HG02938 (cell line): ENCODE data around the gene BTBD10.

Source experiments
- ATAC-seq: cut with Tn5 transposase; IDR thresholded peaks from one replicate; pipeline ENCODE4 v1.9.1; 2021; ENCODE audit warnings: mild to moderate bottlenecking, moderate library complexity; ENCODE audit not compliant: unreplicated experiment

Gene BTBD10

GRCh38 chr11:13376402-13376801 lies 86.6 kb downstream of the BTBD10 start:
- ATAC-seq: no peak

GRCh38 chr11:13375798-13376197 lies 87.2 kb downstream of the BTBD10 start:
- no peak for ATAC-seq

GRCh38 chr11:13373216-13373615 lies 89.8 kb downstream of the BTBD10 start:
- no peak for ATAC-seq

DNA sequence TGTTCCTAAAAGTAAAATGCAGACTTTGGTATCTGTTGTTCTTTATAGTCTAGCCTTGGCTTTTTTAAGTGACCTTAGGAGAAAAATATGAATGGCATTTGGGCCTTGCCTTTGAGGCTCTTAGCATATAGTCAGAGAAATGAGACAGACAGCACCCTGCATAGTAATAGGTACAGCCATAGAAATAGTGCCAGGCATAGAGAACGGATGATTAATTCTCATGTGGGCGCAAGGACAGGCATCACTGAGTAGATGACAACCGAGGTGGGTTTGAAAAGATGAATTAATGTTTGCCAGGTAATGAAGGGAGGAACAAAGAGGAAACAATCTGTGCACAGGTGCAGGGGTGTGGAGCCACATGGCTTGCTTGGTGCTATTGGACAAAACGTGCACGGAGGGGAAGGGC lies 95.0 kb downstream of the BTBD10 start:
- ATAC-seq: no peak

DNA sequence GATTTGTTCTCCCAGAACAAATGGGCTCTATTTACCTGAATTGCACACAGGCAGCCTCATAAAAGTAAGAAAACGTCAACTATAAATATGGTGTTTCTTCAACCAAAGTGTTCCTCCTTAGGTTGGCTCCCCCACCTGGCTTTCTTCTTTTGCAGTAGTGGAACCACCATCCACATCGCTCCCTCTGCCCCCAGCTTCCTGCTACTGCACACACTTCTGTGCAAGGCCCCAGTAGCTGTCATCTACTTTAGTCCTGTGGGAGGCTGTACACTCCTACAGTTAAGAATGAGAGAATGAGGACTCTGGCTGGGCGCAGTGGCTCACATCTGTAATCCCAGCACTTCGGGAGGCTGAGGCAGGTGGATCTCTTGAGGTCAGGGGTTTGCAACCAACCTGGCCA lies 95.9 kb downstream of the BTBD10 start:
- no peak for ATAC-seq

GRCh38 chr11:13366266-13367026 lies 96.6 kb downstream of the BTBD10 start:
- ATAC-seq: no peak

- no peak for ATAC-seq
Observed at GRCh38 chr11:13364388-13364787, 98.6 kb downstream of the BTBD10 start.

- no peak for ATAC-seq
Observed at GRCh38 chr11:13362596-13363109, 100.4 kb downstream of the BTBD10 start.

- ATAC-seq: no peak
Observed at GRCh38 chr11:13358596-13359270, 104.3 kb downstream of the BTBD10 start.

DNA sequence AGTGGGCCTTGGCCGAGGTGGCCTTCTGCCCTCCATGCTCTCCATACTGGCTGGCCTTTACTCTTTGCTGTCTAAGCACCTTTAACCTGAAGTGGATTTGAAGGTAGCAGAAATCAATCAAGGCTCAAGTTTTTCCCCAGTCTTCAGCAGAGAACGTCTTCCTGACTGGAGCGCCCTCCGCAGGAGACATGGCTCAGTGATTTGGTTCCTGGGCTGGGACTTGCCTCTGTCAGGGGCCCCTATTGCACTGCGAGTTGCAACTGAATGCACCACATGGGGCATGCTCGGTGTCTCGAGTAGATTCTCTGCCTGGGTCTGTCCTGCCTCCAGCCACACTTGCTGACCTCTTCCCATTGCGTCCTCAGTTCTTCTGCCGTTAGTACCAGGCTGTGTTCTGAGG lies 105.8 kb downstream of the BTBD10 start:
- ATAC-seq: no peak

GRCh38 chr11:13355191-13355590 lies 107.8 kb downstream of the BTBD10 start:
- no peak for ATAC-seq

DNA sequence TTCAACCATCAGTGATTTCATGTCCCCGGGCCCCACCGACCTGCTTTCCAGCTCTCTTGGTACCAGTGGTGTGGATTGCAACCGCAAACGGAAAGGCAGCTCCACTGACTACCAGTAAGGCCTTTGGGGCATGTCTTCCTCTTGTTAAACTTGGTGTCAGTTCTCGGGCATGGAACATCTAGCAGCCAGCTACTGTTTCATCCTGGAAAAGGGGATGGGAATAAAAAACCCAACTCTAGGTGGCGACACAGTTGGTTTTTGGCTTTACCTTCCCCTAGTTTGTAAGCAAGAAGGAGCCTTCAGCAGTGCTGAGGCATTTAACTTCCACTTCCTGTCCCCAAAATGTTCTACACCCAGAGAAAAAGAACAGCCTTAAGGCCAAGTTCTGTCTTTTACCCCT lies 108.7 kb downstream of the BTBD10 start:
- ATAC-seq: no peak

DNA sequence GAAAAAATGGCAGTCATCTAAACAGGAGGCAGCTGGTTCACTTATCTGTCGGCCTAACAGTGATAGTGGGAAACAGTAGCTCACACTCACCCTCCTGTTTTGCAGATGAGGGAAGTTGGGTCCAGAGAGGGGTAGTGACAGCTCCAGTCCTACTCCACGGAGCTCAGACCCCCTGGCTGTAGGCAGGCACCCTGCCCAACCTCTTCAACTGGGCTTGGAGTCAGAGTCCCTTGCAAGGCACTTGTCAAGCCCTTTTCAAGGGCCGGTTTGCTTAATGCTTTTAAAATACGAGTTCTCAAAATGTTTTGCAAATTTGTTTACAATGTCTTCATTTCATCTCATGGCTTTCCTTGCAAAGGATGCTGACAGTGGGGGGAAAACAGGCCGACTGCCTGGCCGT lies 110.3 kb downstream of the BTBD10 start:
- no peak for ATAC-seq

DNA sequence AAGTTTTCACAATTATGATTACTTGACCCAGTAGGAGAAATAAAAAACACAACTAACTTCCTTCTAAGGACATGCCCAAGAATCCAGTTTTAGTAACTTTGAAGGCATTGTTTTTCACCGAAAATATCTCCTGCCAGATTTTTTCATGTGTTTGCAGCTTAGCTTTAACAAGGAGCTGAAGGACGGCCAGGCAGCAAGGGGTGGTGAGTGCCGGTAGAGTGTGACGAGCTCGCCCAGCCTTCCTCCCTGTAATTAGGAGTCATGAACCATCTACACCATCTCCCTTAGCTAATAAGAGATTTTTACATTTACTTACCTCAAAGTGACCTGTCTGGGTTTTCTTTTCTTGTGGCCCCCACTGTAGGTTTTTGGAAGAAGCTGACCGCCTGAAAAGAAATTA lies 113.4 kb downstream of the BTBD10 start:
- no peak for ATAC-seq

DNA sequence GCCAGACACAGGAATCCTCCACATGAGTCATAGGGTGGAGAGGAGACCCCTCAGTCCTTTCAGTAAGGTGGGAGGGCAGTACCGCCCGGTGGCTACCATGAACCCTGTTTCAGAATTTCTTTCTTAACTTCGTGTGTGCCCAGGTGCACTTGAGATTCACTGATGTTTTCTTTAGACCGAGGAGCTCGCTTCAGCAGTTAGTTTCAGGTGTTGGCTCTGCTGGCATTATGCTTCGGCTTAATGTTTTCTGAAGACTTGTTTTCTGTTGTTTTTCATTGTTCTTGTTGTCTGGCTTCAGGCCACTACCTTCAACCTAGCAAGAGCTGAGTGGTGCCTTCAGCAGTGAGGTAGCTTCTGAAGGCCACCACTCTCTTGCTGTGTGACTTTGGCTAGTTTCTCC lies 114.0 kb downstream of the BTBD10 start:
- no peak for ATAC-seq

GRCh38 chr11:13348305-13348704 lies 114.7 kb downstream of the BTBD10 start:
- no peak for ATAC-seq

DNA sequence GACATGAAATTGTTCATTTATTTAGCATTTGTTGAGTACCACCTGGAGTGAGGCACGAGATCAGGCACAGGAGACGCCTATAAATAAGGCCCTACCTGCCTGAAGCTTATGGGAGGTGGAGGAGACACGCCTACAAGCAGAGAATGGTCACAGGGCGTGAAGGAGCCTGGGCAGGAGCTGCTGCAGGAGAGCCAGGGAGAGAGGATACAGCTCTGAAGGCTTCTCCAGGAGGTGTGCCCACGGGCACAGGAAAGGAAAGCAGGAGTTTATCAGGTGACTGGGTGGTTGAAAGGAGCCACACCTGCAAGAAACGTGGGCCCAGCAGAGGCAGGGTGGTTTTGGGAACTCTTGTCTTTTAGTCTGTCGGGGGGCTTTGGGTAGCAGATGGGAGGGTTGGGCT lies 115.1 kb downstream of the BTBD10 start:
- ATAC-seq: no peak

DNA sequence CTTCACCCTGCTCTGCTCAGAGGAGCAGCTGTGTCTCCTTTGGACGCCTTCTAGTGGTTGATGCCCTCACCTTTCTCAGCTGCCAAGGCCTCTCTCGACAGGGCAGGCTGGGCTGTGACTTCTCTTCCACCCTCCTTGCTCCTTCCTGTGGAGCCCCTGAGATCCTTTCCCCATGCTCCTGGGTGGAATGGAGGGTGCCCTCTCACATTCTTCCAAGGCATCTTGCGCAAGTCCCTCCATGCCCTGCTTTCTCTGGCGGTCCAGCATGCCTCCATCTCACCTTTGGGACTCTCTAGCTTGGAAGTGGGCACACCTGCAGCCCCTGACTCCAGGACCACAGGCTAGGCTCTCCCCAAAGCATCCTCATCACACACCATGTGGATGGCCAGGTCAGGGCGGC lies 116.6 kb downstream of the BTBD10 start:
- ATAC-seq: no peak

DNA sequence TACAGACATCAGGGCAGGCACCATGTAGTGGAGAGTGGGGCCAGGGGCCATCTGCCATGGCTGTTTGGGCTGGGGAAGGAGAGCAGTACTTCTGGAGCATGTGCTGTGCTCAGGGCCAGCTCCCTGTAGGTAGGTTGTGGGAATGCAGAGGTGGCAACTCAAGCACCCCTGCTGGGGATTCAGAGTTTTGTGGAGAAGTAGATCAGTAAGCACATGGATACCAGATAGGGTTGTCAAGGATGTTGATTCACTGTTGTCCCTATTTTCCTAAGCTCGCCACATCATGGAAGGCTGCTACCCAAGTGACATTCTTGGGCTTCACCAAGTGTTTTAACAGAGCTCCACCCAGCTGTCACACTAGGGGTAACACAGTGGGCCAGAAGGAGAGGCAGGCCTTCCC lies 118.2 kb downstream of the BTBD10 start:
- ATAC-seq: no peak

DNA sequence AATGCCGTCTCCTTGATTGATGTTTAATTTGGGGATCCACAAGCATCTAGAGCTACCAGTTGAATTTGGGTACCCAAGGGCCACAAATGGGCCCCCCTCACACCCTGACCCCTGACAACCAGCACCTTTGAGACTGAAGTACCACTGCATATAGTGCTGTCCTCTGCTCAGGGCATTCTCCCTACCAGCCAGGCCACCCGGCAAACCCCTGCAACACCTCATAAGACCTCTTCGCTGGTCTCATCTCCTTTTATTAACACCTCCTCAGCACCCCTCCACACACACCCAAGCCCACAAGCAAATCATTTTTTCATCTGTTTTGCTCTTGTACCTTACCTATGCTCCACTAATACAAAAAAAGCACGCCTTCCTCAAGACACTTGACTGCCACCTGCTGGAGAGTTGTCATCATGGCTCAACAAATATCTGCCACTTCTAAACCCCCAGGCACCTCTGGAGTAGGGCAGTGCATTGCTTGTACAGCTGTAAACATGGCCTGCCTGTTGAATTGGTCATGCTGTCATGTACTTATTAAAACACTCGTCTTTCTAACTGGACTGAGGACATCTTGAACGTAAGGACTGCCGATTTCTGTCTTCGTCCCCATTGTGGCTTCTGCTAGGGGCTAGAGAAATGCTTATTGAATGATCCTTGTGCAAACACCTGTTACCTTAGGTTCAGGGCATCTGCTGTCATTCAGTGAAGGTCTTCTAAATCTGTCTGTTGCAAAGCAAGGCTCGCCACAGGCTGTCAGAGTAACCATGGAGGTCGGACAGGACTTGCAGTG lies 118.9 kb downstream of the BTBD10 start:
- ATAC-seq: peak; percentile 53

DNA sequence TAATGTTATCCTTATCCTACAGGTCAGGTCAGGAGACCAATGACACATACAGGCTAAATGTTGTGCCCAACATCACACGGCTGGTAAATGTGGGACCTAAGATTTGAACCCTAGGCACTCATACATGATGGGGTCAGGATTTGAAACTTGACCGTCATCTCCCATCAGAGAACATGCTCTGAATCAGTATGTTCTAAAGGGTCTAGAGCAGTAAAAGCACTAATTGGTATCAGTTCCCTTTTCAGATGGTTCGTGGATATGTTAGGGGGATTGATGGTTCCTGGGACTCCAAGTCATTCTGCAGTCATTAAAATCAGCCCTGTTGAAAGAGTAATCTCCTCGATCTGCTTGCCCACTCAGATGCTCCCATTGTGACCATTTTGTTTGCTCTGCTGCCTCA lies 120.0 kb downstream of the BTBD10 start:
- ATAC-seq: peak; percentile 46

DNA sequence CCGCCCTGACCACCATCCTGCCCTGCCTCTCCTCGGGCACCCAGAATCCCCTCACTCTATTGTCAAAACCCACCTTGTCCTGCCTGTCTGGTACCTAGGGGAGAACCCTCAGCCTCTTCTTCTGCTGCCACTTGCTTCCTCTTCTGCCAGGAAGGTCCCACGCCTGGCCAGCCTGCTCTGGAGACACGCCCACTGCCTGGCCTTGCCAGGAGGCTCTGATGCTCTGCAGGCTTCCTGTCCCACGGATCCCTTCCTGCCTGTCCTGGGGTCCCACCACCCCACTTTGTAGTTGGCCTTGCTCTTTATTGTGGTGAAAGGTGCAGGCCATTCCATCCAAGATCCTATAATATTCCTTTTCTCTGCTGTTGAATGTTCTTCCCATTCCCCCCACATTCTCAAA lies 122.0 kb downstream of the BTBD10 start:
- ATAC-seq: no peak
